GM19238 (cell line): ENCODE data around the gene SPANXB1.
"Not testable (repeated sequence)": the region's sequence is repeated elsewhere in the genome, so short reads cannot be mapped to it uniquely, and the experiment has no call there.

Experiments
- DNase-seq: peaks from one replicate; pipeline ENCODE4 v3.0.0; 2011; ENCODE audit warnings: low spot score; ENCODE audit not compliant: insufficient read length

The SPANXB1 gene, protein sequence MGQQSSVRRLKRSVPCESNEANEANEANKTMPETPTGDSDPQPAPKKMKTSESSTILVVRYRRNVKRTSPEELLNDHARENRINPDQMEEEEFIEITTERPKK

DNA sequence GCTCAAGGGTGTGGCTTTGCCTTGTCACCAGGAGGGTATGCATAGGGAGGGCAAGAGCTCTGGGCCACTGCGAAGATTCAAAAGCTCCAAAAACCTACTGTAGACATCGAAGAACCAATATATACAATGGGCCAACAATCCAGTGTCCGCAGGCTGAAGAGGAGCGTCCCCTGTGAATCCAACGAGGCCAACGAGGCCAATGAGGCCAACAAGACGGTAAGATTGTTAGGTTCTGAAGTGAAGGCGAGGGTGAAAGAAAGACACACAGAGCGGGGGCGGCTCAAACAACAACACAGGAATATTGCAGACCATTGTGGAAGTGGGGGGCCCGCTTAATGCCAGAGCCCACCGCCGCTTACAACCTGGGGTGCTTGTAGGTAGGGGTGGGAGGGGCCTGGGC is at the start of gene SPANXB1:
SPANXB1 (plus strand) TSS at position 27 of the 400 bp plus-strand sequence; CDS start at position 127, 100 bp downstream.
- DNase-seq = not testable (repeated sequence)

DNA sequence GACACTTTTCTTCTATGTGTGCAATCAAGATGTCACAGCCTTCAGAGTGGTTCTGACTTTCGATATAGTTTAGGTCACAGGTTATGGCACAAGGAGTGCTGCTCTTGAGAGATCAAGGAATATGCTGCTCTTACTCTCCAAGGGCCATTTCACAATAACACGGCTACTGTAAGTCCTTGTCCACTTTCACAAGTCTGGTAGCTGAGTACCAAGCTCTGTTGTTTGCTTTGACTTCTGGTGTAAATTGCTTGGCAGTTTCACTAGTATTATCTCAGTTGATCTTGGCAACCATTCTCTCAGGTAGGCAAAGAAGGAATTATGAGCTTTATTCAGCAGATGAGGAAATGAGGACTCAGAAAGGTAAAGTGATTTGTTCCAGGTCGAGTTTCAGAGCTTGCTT is 35.4 kb upstream of the SPANXB1 start:
- DNase-seq = no peak

DNA sequence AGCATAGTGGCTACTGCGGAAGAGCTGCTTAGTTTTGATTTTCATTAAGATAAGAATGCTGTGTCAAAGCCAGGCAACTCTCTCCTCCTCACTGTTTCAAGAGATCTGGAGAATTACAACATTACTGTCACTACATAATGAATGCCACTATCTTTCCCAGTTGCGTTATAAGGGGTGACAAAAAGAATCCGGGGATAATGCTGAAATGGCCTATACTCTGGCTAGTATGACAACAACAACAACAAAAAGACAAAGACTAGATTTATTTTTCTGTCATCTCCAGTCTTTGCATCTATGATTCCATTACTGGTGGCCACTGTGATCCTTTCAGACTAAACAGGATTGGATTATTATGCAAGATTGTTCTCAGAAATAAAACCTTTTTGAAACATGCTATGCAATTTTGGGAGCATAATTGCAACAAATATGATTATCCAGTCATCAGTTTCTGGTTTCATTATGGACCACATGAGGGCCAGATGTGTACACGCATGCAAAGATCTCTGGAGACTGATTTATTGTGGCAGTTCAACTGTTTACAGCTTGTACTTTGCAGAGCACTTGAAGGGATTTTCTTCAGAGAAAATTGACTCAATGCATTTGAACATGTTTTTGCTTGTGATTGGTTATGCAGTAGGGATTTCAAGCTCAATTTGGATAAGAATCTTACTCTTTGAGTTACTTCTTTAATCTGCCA is 31.1 kb upstream of the SPANXB1 start:
- DNase-seq = no peak

GRCh38 chrX:140975472-140975871 is 26.9 kb upstream of the SPANXB1 start:
- no peak for DNase-seq

DNA sequence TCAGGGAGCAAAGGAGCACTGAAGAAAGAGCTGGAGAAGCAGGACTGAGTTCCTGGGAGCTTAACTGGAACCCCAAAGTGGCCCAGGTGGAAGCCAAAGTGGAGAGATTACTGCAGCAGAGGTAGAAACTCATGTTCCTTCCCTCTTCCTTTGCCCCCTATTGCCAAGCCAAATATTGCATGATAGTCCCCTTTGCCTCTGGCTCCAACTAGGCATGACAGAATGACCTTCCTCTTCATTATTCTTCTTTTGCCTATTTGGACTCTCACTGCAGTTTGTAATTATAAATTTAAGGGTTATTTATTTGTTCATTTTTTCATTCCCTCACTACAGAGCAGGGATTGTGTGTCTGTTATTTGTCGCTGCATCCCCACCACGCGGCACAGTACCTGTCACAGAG is 22.1 kb upstream of the SPANXB1 start:
- DNase-seq = no peak

DNA sequence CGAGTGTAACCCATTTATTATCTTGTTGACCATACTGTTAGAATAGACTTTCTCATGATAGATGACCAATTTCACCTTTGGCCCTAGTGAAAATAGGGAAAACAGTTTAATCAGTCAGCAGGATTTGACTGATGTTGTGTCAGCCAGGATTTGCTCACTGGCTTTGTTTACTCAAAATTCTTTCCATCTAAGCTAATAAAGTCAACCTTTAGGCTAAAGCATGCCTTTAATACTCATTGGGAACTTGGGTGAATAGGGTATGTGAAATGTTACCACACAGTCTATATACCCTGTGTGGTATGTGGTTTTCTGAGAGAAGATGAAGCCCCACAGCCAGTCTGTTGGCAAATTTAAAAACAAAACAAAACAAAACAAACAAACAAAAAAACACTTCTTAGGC is 18.7 kb upstream of the SPANXB1 start:
- DNase-seq = no peak

DNA sequence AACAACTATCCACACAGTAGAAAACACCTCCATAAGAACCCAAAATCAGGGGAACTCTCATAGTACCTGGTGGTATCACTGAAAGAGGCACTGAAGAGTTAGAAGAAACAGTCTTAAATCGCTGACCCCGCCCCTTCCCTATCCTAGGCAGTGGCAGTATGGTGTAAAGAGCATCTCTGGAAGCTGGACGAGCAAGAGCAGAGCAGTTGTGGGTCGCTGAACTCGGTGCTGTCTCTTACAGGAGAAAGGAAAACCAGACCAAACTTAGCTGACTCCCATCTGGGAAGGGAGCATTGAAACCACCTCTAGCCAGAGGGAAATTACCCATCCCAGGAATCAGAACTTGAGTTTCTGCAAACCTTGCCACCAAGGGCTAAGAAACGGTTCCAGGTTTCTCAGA is 2.8 kb downstream of the SPANXB1 start:
- DNase-seq = not testable (repeated sequence)

GRCh38 chrX:141044246-141044645 is 41.9 kb downstream of the SPANXB1 start:
- DNase-seq = not testable (repeated sequence)

GRCh38 chrX:141049878-141050277 is 47.5 kb downstream of the SPANXB1 start:
- DNase-seq = not testable (repeated sequence)

DNA sequence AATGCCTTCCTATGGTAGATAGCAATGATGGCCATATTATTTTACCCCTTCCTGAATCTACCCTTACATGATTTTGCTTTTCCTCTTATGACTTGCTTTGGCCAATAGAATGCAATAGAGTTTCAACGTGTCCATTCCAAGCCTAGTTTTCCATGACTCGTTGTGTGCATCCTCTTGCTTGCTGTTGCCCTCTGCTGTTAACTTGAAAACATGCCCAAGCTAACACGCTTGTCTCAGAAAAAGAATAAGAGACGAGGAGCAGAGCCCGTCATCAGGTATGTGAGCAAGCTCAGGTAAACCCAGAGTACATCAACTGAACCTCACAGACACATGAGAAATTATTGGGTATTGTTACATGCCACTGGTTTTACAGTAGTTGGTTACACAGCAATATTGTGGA is 49.7 kb downstream of the SPANXB1 start:
- not testable (repeated sequence) for DNase-seq
